Loucy (cell line): Measurements from ENCODE around the gene NLRP2B.
"Not testable (repeated sequence)": the region's sequence is repeated elsewhere in the genome, so short reads cannot be mapped to it uniquely, and the experiment has no call there.

ENCODE experiments used
- H2AFZ ChIP-seq: fragments of 200-600 bp; sonication (generic); 2 replicates; pipeline ENCODE4 v1.6.0; 2016; ENCODE audit warnings: antibody characterized with exemption, mild to moderate bottlenecking, low read length, moderate library complexity
- H3F3A ChIP-seq: fragments of 200-600 bp; 2 replicates; pipeline ENCODE4 v1.6.0; 2016; ENCODE audit warnings: antibody characterized with exemption, low read depth, mild to moderate bottlenecking
- H3K27me3 ChIP-seq: fragments of 200-600 bp; sonication (generic); 2 replicates; pipeline ENCODE4 v1.6.1; 2014; ENCODE audit warnings: low read length, mild to moderate bottlenecking; ENCODE audit not compliant: insufficient read depth, poor library complexity, severe bottlenecking
- H3K36me3 ChIP-seq: fragments of 200-600 bp; sonication (generic); 2 replicates; pipeline ENCODE4 v1.6.1; 2016; ENCODE audit warnings: low read length; ENCODE audit not compliant: insufficient read depth
- H3K4me1 ChIP-seq: fragments of 200-600 bp; sonication (generic); 2 replicates; pipeline ENCODE4 v1.5.1; 2014; ENCODE audit warnings: low read length, mild to moderate bottlenecking; ENCODE audit not compliant: insufficient read depth, poor library complexity, severe bottlenecking
- H3K4me2 ChIP-seq: fragments of 200-600 bp; sonication (generic); 2 replicates; pipeline ENCODE4 v1.6.0; 2014; ENCODE audit warnings: antibody characterized with exemption, low read length, low read depth, mild to moderate bottlenecking; ENCODE audit not compliant: poor library complexity, severe bottlenecking
- H3K4me3 ChIP-seq: fragments of 200-600 bp; sonication (generic); 2 replicates; pipeline ENCODE4 v1.5.1; 2014; ENCODE audit warnings: low read length, mild to moderate bottlenecking, mixed read lengths; ENCODE audit not compliant: poor library complexity, severe bottlenecking
- H3K79me2 ChIP-seq: fragments of 200-600 bp; sonication (generic); 2 replicates; pipeline ENCODE4 v1.6.1; 2014; ENCODE audit warnings: low read length; ENCODE audit not compliant: insufficient read depth
- H3K9ac ChIP-seq: fragments of 200-600 bp; sonication (generic); 2 replicates; pipeline ENCODE4 v1.6.0; 2014; ENCODE audit warnings: mild to moderate bottlenecking, low read depth, low read length, moderate library complexity; ENCODE audit not compliant: poor library complexity, severe bottlenecking
- H3K9me2 ChIP-seq: fragments of 200-600 bp; sonication (generic); replicated peaks from 2 replicates; pipeline ENCODE4 v1.6.1; 2016; ENCODE audit warnings: low read depth, low read length, mixed read lengths
- H3K9me3 ChIP-seq: fragments of 200-600 bp; sonication (generic); 2 replicates; pipeline ENCODE4 v1.6.1; 2014; ENCODE audit warnings: mild to moderate bottlenecking, antibody characterized with exemption, low read length, low read depth; ENCODE audit not compliant: insufficient read depth
- H4K20me1 ChIP-seq: fragments of 200-600 bp; sonication (generic); 2 replicates; pipeline ENCODE4 v1.6.0; 2014; ENCODE audit warnings: antibody characterized with exemption, low read length, mild to moderate bottlenecking; ENCODE audit not compliant: insufficient read depth, poor library complexity, severe bottlenecking
- EZH2phosphoT487 ChIP-seq: fragments of 200-600 bp; IDR thresholded peaks from 2 replicates; pipeline ENCODE4 v1.6.1; 2018; ENCODE audit warnings: antibody characterized with exemption, mild to moderate bottlenecking, moderate library complexity, borderline replicate concordance
- TF ChIP-seq, protein P1 (sequence below): fragments of 200-600 bp; sonication (generic); conservative IDR thresholded peaks from 2 replicates; pipeline ENCODE4 v1.5.1; 2014; ENCODE audit warnings: mild to moderate bottlenecking, antibody characterized with exemption, low read length

NLRP2B gene

DNA sequence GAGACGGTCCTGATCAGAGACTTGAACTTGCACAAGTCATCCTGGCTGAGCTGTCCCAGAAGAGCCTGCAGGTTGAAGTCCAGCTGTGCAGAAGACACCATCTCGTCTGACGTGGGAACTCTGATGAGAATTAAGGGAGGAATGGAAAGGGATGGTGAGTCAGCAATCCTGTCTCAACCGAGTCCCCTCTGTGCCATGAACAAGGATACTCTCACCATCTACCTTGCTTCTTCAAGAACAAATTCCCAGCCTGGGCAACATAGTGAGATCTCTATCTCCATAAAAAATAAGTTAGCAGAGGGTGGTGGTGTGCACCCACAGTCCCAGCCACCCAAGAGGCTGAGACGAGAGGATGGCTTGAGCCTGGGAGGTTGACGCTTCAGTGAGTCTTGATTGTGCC, at the start of gene NLRP2B:
Gene NLRP2B (minus strand): TSS at position 101 of the 400 bp plus-strand sequence.
- Histone ChIP-seq H3F3A (no peaks in the 10 kb centered on the region), H3K9ac (no peak within 1 kb of the TSS), H2AFZ (no peak within 1 kb of the TSS), H3K4me1 (no peaks in the 10 kb centered on the region), H3K79me2 (no peaks in the 10 kb centered on the region), H3K36me3 (no peaks in the 10 kb centered on the region), H3K9me3 (no peaks in the 10 kb centered on the region), H4K20me1 (no peaks in the 10 kb centered on the region), H3K9me2 (no peaks in the 10 kb centered on the region), H3K27me3 (no peaks in the 10 kb centered on the region), H3K4me3 (no peak within 1 kb of the TSS), H3K4me2 (no peak within 1 kb of the TSS)
- TF ChIP-seq EZH2phosphoT487 = no peak
- TF ChIP-seq, protein P1, sequence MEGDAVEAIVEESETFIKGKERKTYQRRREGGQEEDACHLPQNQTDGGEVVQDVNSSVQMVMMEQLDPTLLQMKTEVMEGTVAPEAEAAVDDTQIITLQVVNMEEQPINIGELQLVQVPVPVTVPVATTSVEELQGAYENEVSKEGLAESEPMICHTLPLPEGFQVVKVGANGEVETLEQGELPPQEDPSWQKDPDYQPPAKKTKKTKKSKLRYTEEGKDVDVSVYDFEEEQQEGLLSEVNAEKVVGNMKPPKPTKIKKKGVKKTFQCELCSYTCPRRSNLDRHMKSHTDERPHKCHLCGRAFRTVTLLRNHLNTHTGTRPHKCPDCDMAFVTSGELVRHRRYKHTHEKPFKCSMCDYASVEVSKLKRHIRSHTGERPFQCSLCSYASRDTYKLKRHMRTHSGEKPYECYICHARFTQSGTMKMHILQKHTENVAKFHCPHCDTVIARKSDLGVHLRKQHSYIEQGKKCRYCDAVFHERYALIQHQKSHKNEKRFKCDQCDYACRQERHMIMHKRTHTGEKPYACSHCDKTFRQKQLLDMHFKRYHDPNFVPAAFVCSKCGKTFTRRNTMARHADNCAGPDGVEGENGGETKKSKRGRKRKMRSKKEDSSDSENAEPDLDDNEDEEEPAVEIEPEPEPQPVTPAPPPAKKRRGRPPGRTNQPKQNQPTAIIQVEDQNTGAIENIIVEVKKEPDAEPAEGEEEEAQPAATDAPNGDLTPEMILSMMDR = no peak

DNA sequence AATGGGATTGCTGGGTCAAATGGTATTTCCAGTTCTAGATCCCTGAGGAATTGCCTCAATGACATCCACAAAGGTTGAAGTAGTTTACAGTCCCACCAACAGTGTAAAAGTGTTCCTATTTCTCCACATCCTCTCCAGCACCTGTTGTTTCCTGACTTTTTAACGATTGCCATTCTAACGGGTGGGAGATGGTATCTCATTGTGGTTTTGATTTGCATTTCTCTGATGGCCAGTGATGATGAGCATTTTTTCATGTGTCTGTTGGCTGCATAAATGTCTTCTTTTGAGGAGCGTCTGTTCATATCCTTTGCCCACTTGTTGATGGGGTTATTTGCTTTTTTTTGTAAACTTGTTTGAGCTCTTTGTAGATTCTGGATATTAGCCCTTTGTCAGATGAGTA, 45.9 kb upstream of the NLRP2B start:
- not testable (repeated sequence) for H3K9ac ChIP-seq, H3K9me3 ChIP-seq, H3K79me2 ChIP-seq, H3K27me3 ChIP-seq, H3K4me3 ChIP-seq, H4K20me1 ChIP-seq, H3F3A ChIP-seq, H3K9me2 ChIP-seq, H2AFZ ChIP-seq, H3K36me3 ChIP-seq, H3K4me1 ChIP-seq, H3K4me2 ChIP-seq

DNA sequence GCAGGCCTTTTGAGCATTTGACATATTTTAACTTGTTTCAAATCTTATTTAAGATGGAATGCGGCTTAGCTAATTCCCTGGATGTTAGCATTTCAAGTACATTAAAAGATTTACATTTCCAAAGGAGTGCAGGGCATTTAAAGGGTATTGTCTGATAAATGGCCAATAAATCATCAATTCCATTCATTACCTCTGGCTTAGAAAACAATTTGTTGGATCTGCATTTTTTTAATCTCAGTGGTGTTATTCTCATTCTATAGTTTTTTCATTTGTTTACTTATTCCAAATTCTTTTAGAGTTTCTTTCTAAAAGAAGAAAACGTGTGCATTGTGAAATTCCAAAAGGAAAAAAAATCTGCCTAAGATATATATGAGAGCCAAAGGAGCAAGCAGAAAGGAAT, 1.3 kb upstream of the NLRP2B start:
- Histone ChIP-seq H3K9me3 (no peaks in the 10 kb centered on the region), H3K4me3 (no peak overlapping the region), H3F3A (no peaks in the 10 kb centered on the region), H4K20me1 (no peaks in the 10 kb centered on the region), H3K4me2 (no peak overlapping the region), H3K36me3 (no peaks in the 10 kb centered on the region), H2AFZ (no peak overlapping the region), H3K9ac (no peak overlapping the region), H3K9me2 (no peaks in the 10 kb centered on the region), H3K79me2 (no peaks in the 10 kb centered on the region), H3K27me3 (no peaks in the 10 kb centered on the region), H3K4me1 (no peaks in the 10 kb centered on the region)
- TF ChIP-seq, protein P1 = no peak

DNA sequence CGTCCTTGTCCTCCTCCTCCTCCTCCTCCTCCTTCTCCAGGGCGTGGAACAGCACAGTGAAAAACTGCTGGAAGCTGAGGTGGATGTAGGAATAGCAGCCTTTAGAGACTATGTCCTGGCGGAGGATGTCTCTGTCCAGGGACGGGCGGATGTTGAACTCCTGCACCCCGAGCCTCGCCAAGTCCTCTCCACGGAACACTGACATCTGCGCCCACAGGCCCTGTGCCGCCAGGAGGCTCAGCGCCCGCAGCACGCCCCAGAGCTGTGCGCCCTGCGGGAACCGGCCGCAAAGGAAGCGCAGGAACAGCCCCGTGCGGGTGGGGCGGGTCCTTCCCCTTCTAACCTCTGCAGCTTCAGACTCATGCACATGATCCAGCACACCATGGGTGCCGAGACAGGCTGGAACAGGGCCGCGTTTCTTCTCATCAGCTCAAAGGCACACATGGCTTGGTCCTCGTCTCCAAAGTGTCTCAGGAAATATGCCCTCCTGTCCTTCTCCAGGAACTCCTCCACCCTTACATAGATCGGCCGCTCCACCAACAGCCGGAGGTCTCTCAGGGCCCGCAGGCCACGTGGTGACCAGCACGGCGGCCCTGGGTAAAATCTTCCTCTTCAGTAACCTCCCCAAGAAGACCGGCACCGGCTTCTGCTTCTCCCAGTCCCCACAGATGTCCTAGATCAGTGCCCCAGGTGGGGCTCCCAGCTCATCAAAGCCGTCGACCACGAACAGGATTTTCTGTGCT, 1.2 kb downstream of the NLRP2B start:
- Histone ChIP-seq H3K4me1 (no peaks in the 10 kb centered on the region), H2AFZ (no peak overlapping the region), H3K9me3 (no peaks in the 10 kb centered on the region), H3K36me3 (no peaks in the 10 kb centered on the region), H3K27me3 (no peaks in the 10 kb centered on the region), H3K9me2 (no peaks in the 10 kb centered on the region), H3F3A (no peaks in the 10 kb centered on the region), H3K9ac (no peak overlapping the region), H3K4me3 (no peak overlapping the region), H3K79me2 (no peaks in the 10 kb centered on the region), H4K20me1 (no peaks in the 10 kb centered on the region), H3K4me2 (no peak overlapping the region)
- TF ChIP-seq, protein P1 = no peak
- no peak for TF ChIP-seq EZH2phosphoT487
